WTC11 (cell line): Measurements from ENCODE around the gene ZBTB48. TPM values are rescaled to one million over a fixed set of nuclear protein-coding genes. Genes with fewer than 3 reads are reported as not detected.

Experiments
- ATAC-seq: fragments of 200-7000 bp; cut with Tn5 transposase; 2 replicates; pipeline ENCODE4 v1.10.0; 2021; ENCODE audit warnings: mild to moderate bottlenecking, moderate library complexity
- CTCF ChIA-PET: fragments of 300-600 bp; sonication (Branson Sonifier 250); formaldehyde crosslinking; loops from one replicate; lab custom pipeline; 2021; ENCODE audit warnings: antibody characterized with exemption; lab: Charles Lee
- POLR2A ChIA-PET: fragments of 350-600 bp; sonication (Branson Sonifier 250); formaldehyde crosslinking; loops from one replicate; lab custom pipeline; 2021; ENCODE audit warnings: antibody characterized with exemption; lab: Charles Lee
- DNase-seq: peaks from one replicate; pipeline ENCODE4 v3.0.0; 2021; ENCODE audit warnings: low spot score
- H3K27ac Mint-ChIP-seq: 2 replicates; pipeline ENCODE4 v1.8.0; 2021; ENCODE audit warnings: mixed read lengths
- H3K27me3 Mint-ChIP-seq: 2 replicates; pipeline ENCODE4 v1.8.0; 2021; ENCODE audit warnings: low read depth, mild to moderate bottlenecking, moderate library complexity, mixed read lengths
- H3K36me3 Mint-ChIP-seq: 2 replicates; pipeline ENCODE4 v1.8.0; 2021; ENCODE audit warnings: mixed read lengths
- H3K4me1 Mint-ChIP-seq: 2 replicates; pipeline ENCODE4 v1.8.0; 2022; ENCODE audit warnings: mixed read lengths
- H3K4me3 Mint-ChIP-seq: 2 replicates; pipeline ENCODE4 v1.8.0; 2021; ENCODE audit warnings: mild to moderate bottlenecking, moderate library complexity, mixed read lengths
- H3K9me3 Mint-ChIP-seq: 2 replicates; pipeline ENCODE4 v1.8.0; 2021; ENCODE audit warnings: mixed read lengths
- ATF1 ChIP-seq: sonication (generic); formaldehyde crosslinking; IDR thresholded peaks from 2 replicates; pipeline ENCODE4 v1.8.1; 2023; ENCODE audit warnings: mild to moderate bottlenecking, moderate library complexity, missing genetic modification reagents
- CBFB ChIP-seq: sonication (generic); formaldehyde crosslinking; IDR thresholded peaks from 2 replicates; pipeline ENCODE4 v1.8.1; 2022; ENCODE audit warnings: mild to moderate bottlenecking, low read depth, missing genetic modification reagents
- CREB1 ChIP-seq: sonication (generic); formaldehyde crosslinking; IDR thresholded peaks from 2 replicates; pipeline ENCODE4 v1.8.0; 2023; ENCODE audit warnings: mild to moderate bottlenecking, missing genetic modification reagents
- CREM ChIP-seq: sonication (generic); formaldehyde crosslinking; IDR thresholded peaks from 2 replicates; pipeline ENCODE4 v1.8.1; 2022; ENCODE audit warnings: mild to moderate bottlenecking, missing genetic modification reagents, moderate library complexity
- GABPB1 ChIP-seq: sonication (generic); formaldehyde crosslinking; IDR thresholded peaks from 2 replicates; pipeline ENCODE4 v1.8.1; 2023; ENCODE audit warnings: mild to moderate bottlenecking, missing genetic modification reagents
- GTF2I ChIP-seq: fragments of 250-450 bp; sonication (Bioruptor Pico); conservative IDR thresholded peaks from 2 replicates; pipeline ENCODE4 v1.4.0; 2021; ENCODE audit warnings: mild to moderate bottlenecking
- JAZF1 ChIP-seq: fragments of 250-450 bp; sonication (Bioruptor Pico); IDR thresholded peaks from 2 replicates; pipeline ENCODE4 v1.9.0; 2021; ENCODE audit warnings: moderate library complexity, mild to moderate bottlenecking, inconsistent platforms
- NFE2L1 ChIP-seq: sonication (generic); formaldehyde crosslinking; IDR thresholded peaks from 2 replicates; pipeline ENCODE4 v1.8.1; 2023; ENCODE audit warnings: missing genetic modification reagents
- NR2C2 ChIP-seq: sonication (generic); formaldehyde crosslinking; IDR thresholded peaks from 2 replicates; pipeline ENCODE4 v1.8.0; 2022; ENCODE audit warnings: mild to moderate bottlenecking, missing genetic modification reagents
- NR3C1 ChIP-seq: sonication (generic); formaldehyde crosslinking; conservative IDR thresholded peaks from 2 replicates; pipeline ENCODE4 v1.8.1; 2023; ENCODE audit warnings: low read depth, mild to moderate bottlenecking, missing genetic modification reagents
- TEAD1 ChIP-seq: sonication (generic); formaldehyde crosslinking; IDR thresholded peaks from 2 replicates; pipeline ENCODE4 v1.8.0; 2022; ENCODE audit warnings: mild to moderate bottlenecking, missing genetic modification reagents
- TP53 ChIP-seq: sonication (generic); formaldehyde crosslinking; IDR thresholded peaks from 2 replicates; pipeline ENCODE4 v1.8.1; 2023; ENCODE audit warnings: mild to moderate bottlenecking, missing genetic modification reagents
- ZBTB21 ChIP-seq: sonication (generic); formaldehyde crosslinking; IDR thresholded peaks from 2 replicates; pipeline ENCODE4 v1.8.1; 2023; ENCODE audit warnings: mild to moderate bottlenecking, missing genetic modification reagents, borderline replicate concordance
- ZBTB43 ChIP-seq: sonication (generic); formaldehyde crosslinking; IDR thresholded peaks from 2 replicates; pipeline ENCODE4 v1.8.1; 2023; ENCODE audit warnings: mild to moderate bottlenecking, missing genetic modification reagents
- ZNF263 ChIP-seq: sonication (generic); formaldehyde crosslinking; IDR thresholded peaks from 2 replicates; pipeline ENCODE4 v1.8.1; 2022; ENCODE audit warnings: low read depth, mild to moderate bottlenecking, moderate library complexity, missing genetic modification reagents
- ZNF281 ChIP-seq: sonication (generic); formaldehyde crosslinking; IDR thresholded peaks from 2 replicates; pipeline ENCODE4 v1.8.0; 2023; ENCODE audit warnings: mild to moderate bottlenecking, missing genetic modification reagents
- ZNF532 ChIP-seq: fragments of 250-450 bp; sonication (Bioruptor Pico); IDR thresholded peaks from 2 replicates; pipeline ENCODE4 v1.9.0; 2021; ENCODE audit warnings: mild to moderate bottlenecking, borderline replicate concordance
- ZSCAN18 ChIP-seq: fragments of 250-450 bp; sonication (Bioruptor Pico); IDR thresholded peaks from 2 replicates; pipeline ENCODE4 v2.1.2; 2022; ENCODE audit warnings: mild to moderate bottlenecking, moderate library complexity
- total RNA-seq: library from RNA; stranded (reverse); gene quantifications from 3 replicates; pipeline ENCODE4 v1.2.3, GENCODE V29; 2021

ZBTB48 gene
- total RNA-seq, 1 experiment from 2014 or later, result 29.1 TPM

- peaks cover 73% of the 10 kb centered on the region for H3K36me3 Mint-ChIP-seq
- TF ChIP-seq TEAD1 (CRISPR knock-in tag) (no peak), ATF1 (no peak), CBFB (CRISPR knock-in tag) (no peak), TP53 (no peak)
- no peaks in the 10 kb centered on the region for H3K9me3 Mint-ChIP-seq
- no peaks in the 10 kb centered on the region for H3K27me3 Mint-ChIP-seq
- H3K27ac Mint-ChIP-seq, result no peak overlapping the region
- ATAC-seq (no peak), DNase-seq (no peak)
- no peaks in the 10 kb centered on the region for H3K4me1 Mint-ChIP-seq
- CTCF ChIA-PET, result no interaction called here
- H3K4me3 Mint-ChIP-seq, result no peak overlapping the region
- POLR2A ChIA-PET, result no interaction called here
These were observed 49.2 kb upstream of the ZBTB48 start for GRCh38 chr1:6530504-6531160.

GRCh38 chr1:6531996-6532395 lies 47.8 kb upstream of the ZBTB48 start:
- H3K27ac Mint-ChIP-seq, result no peak overlapping the region
- POLR2A ChIA-PET, result no interaction called here
- no peaks in the 10 kb centered on the region for H3K9me3 Mint-ChIP-seq
- peaks cover 60% of the 10 kb centered on the region for H3K36me3 Mint-ChIP-seq
- CTCF ChIA-PET, result no interaction called here
- TF ChIP-seq GTF2I (CRISPR knock-in tag) (no peak), ZNF281 (no peak), NR2C2 (CRISPR knock-in tag) (no peak), JAZF1 (no peak), CREB1 (no peak), NFE2L1 (CRISPR knock-in tag) (no peak), ZBTB21 (CRISPR knock-in tag) (no peak), ZBTB43 (CRISPR knock-in tag) (no peak), ZNF532 (CRISPR knock-in tag) (no peak), NR3C1 (CRISPR knock-in tag) (no peak)
- H3K4me1 Mint-ChIP-seq, result no peaks in the 10 kb centered on the region
- ATAC-seq (no peak), DNase-seq (no peak)
- no peaks in the 10 kb centered on the region for H3K27me3 Mint-ChIP-seq
- H3K4me3 Mint-ChIP-seq, result no peak overlapping the region

GRCh38 chr1:6534248-6534822 lies 45.5 kb upstream of the ZBTB48 start:
- POLR2A ChIA-PET, result interaction anchor here (0.7 kb wide), 1 partner anchor 98 kb away, joined by 6 read pairs; no protein-coding TSS in a partner anchor
- H3K36me3 Mint-ChIP-seq, result peaks cover 56% of the 10 kb centered on the region
- no peak for DNase-seq
- no peak for ATAC-seq
- H3K27ac Mint-ChIP-seq, result no peak overlapping the region
- H3K9me3 Mint-ChIP-seq, result no peaks in the 10 kb centered on the region
- no peaks in the 10 kb centered on the region for H3K4me1 Mint-ChIP-seq
- CTCF ChIA-PET, result interaction anchor here (4.0 kb wide), 1 partner anchor 11 kb away, joined by 26 read pairs; no protein-coding TSS in a partner anchor
- no peaks in the 10 kb centered on the region for H3K27me3 Mint-ChIP-seq
- TF ChIP-seq GABPB1 (no peak), ZSCAN18 (CRISPR knock-in tag) (no peak), ZNF263 (CRISPR knock-in tag) (no peak), CREM (CRISPR knock-in tag) (no peak)
- TF ChIP-seq, all 79 proteins: peak for 0
- no peak overlapping the region for H3K4me3 Mint-ChIP-seq
